Natural killer cell (primary cell): Measurements from ENCODE around the gene THSD1. TPM values are rescaled to one million over a fixed set of nuclear protein-coding genes. Genes with fewer than 3 reads are reported as not detected.
"Not testable (repeated sequence)": the region's sequence is repeated elsewhere in the genome, so short reads cannot be mapped to it uniquely, and the experiment has no call there.

Experiments used
- ATAC-seq, 3 donors: fragments of 150-1000 bp in 2 of 3; fragments of 200-7000 bp in 1 of 3; cut with Tn5 transposase; 1 replicate in 1 of 3; 2 replicates in 2 of 3; pipeline ENCODE4 v1.10.0; 2021; ENCODE audit warnings: mild to moderate bottlenecking in 2 of 3, moderate library complexity in 2 of 3
- DNase-seq, 2 donors: peaks; one replicate each; pipeline versions ENCODE4 v3.0.0 to v3.0.0-alpha.2; 2013 to 2021; ENCODE audit warnings: mixed read lengths in 1 of 2
- H3K27ac ChIP-seq: one replicate; pipeline ENCODE4 v1.5.1; 2013; ENCODE audit warnings: mild to moderate bottlenecking, low read length
- H3K27me3 ChIP-seq: one replicate; pipeline ENCODE4 v1.6.1; 2013; ENCODE audit warnings: low read length; ENCODE audit not compliant: control insufficient read depth, insufficient read depth
- H3K36me3 ChIP-seq: one replicate; pipeline ENCODE4 v1.6.1; 2013; ENCODE audit warnings: low read length; ENCODE audit not compliant: control insufficient read depth, insufficient read depth
- H3K4me1 ChIP-seq: one replicate; pipeline ENCODE4 v1.6.1; 2013; ENCODE audit warnings: low read length; ENCODE audit not compliant: control insufficient read depth, insufficient read depth
- H3K4me3 ChIP-seq: one replicate; pipeline ENCODE4 v1.5.1; 2013; ENCODE audit warnings: low read length
- H3K9me3 ChIP-seq: one replicate; pipeline ENCODE4 v1.6.1; 2013; ENCODE audit warnings: low read length; ENCODE audit not compliant: control insufficient read depth, insufficient read depth
- H3K27ac Mint-ChIP-seq, 2 donors: one replicate each; pipeline ENCODE4 v1.8.0; 2022; ENCODE audit warnings: mild to moderate bottlenecking in 2 of 2, mixed read lengths in 2 of 2, moderate library complexity in 1 of 2
- H3K27me3 Mint-ChIP-seq, 2 donors: one replicate each; pipeline ENCODE4 v1.8.0; 2022; ENCODE audit warnings: low read depth in 2 of 2, mixed read lengths in 2 of 2
- H3K36me3 Mint-ChIP-seq: one replicate; pipeline ENCODE4 v1.8.0; 2022; ENCODE audit warnings: mixed read lengths
- H3K4me1 Mint-ChIP-seq, 2 donors: one replicate each; pipeline ENCODE4 v1.8.0; 2022; ENCODE audit warnings: mixed read lengths in 2 of 2
- H3K4me3 Mint-ChIP-seq: one replicate; pipeline ENCODE4 v1.8.0; 2022; ENCODE audit warnings: mild to moderate bottlenecking, moderate library complexity, mixed read lengths
- H3K9me3 Mint-ChIP-seq, 2 donors: one replicate each; pipeline ENCODE4 v1.8.0; 2022; ENCODE audit warnings: mixed read lengths in 2 of 2
- CTCF ChIP-seq: fragments of 200-600 bp; IDR thresholded peaks from one replicate; pipeline ENCODE4 v1.8.0; 2022; ENCODE audit warnings: antibody characterized with exemption
- WGBS: methylation state at CpG from one replicate; pipeline ENCODE4 v1.1.7; 2013; ENCODE audit warnings: missing lambda C conversion rate; ENCODE audit not compliant: insufficient coverage; 5-methylcytosine and 5-hydroxymethylcytosine counted together
- intact Hi-C: fragments of 100-400 bp; cut with micrococcal nuclease; formaldehyde crosslinking; loops from one replicate; pipeline ENCODE4 v1.14.2; 2022
- total RNA-seq, 4 donors: library from RNA; stranded (reverse); fragments of 120-200 nt in 1 of 4; gene quantifications; one replicate each; pipeline versions ENCODE4 v1.2.3 to v1.2.4, GENCODE V29; 2013 to 2022

THSD1 gene
- total RNA-seq, 3 donors from 2014 or later (not counting 1 experiment from before 2014, with no cell fraction given) = 0.61 to 1.2 (median 0.84) TPM

- Mint-ChIP-seq H3K4me3 (no peak overlapping the region), H3K27ac (no peak overlapping the region), H3K27me3 (no peaks in the 10 kb centered on the region), H3K36me3 (no peaks in the 10 kb centered on the region), H3K9me3 (no peaks in the 10 kb centered on the region), H3K4me1 (no peaks in the 10 kb centered on the region)
- TF ChIP-seq CTCF = no peak
- Histone ChIP-seq H3K36me3 (no peaks in the 10 kb centered on the region), H3K4me3 (no peak overlapping the region), H3K27me3 (no peaks in the 10 kb centered on the region), H3K9me3 (no peaks in the 10 kb centered on the region), H3K4me1 (no peaks in the 10 kb centered on the region), H3K27ac (no peak overlapping the region)
- intact Hi-C loops = no loop called here
- DNase-seq = no peak
- no CpG with 5 or more reads among the region's 4 CpGs for WGBS
- ATAC-seq = no peak
Observed at GRCh38 chr13:52374389-52374788, 31.6 kb downstream of the THSD1 start.

GRCh38 chr13:52373277-52373676 is 32.7 kb downstream of the THSD1 start:
- H3K27me3 ChIP-seq, H3K27ac ChIP-seq, H3K4me3 ChIP-seq, intact Hi-C loops, H3K36me3 Mint-ChIP-seq, H3K27me3 Mint-ChIP-seq, DNase-seq, H3K9me3 ChIP-seq, H3K4me3 Mint-ChIP-seq, H3K4me1 Mint-ChIP-seq, H3K36me3 ChIP-seq, H3K4me1 ChIP-seq, H3K9me3 Mint-ChIP-seq, ATAC-seq, H3K27ac Mint-ChIP-seq: not testable (repeated sequence)
- WGBS = no CpG with 5 or more reads among the region's 1 CpG

GRCh38 chr13:52371736-52372247 is 34.2 kb downstream of the THSD1 start:
- Mint-ChIP-seq H3K27ac (no peak overlapping the region), H3K4me1 (no peaks in the 10 kb centered on the region), H3K27me3 (no peaks in the 10 kb centered on the region), H3K9me3 (no peaks in the 10 kb centered on the region), H3K36me3 (no peaks in the 10 kb centered on the region), H3K4me3 (no peak overlapping the region)
- Histone ChIP-seq H3K27ac (no peak overlapping the region), H3K4me3 (no peak overlapping the region), H3K4me1 (no peaks in the 10 kb centered on the region), H3K27me3 (no peaks in the 10 kb centered on the region), H3K36me3 (no peaks in the 10 kb centered on the region), H3K9me3 (no peaks in the 10 kb centered on the region)
- no peak for ATAC-seq
- DNase-seq = no peak
- WGBS = 100% methylated on average over 1 of the region's 3 CpGs
- intact Hi-C loops = no loop called here
- TF ChIP-seq CTCF = no peak

GRCh38 chr13:52366291-52366690 is 39.7 kb downstream of the THSD1 start:
- no peak overlapping the region for H3K4me3 ChIP-seq
- H3K9me3 Mint-ChIP-seq = no peaks in the 10 kb centered on the region
- DNase-seq = no peak

GRCh38 chr13:52362169-52362887 is 43.6 kb downstream of the THSD1 start:
- H3K4me3 Mint-ChIP-seq, H3K36me3 ChIP-seq, H3K4me1 Mint-ChIP-seq: not testable (repeated sequence)

More at GRCh38 chr13:52366291-52366690, 39.7 kb downstream of the THSD1 start:
- no peak for ATAC-seq
- Mint-ChIP-seq H3K27me3 (peaks cover 8 to 14% of the 10 kb centered on the region in 2 donors), H3K4me1 (no peaks in the 10 kb centered on the region), H3K27ac (no peak overlapping the region), H3K4me3 (no peak overlapping the region), H3K36me3 (no peaks in the 10 kb centered on the region)
- no peaks in the 10 kb centered on the region for H3K9me3 ChIP-seq
- H3K27me3 ChIP-seq = no peaks in the 10 kb centered on the region
- no peaks in the 10 kb centered on the region for H3K4me1 ChIP-seq
- intact Hi-C loops = no loop called here
- no peaks in the 10 kb centered on the region for H3K36me3 ChIP-seq
- TF ChIP-seq CTCF = no peak
- WGBS = no CpG with 5 or more reads among the region's 4 CpGs
- H3K27ac ChIP-seq = no peak overlapping the region

More at GRCh38 chr13:52362169-52362887, 43.6 kb downstream of the THSD1 start:
- ATAC-seq, H3K27ac ChIP-seq, H3K9me3 ChIP-seq, H3K9me3 Mint-ChIP-seq, intact Hi-C loops, H3K4me3 ChIP-seq, H3K27me3 ChIP-seq, H3K4me1 ChIP-seq, H3K36me3 Mint-ChIP-seq, H3K27ac Mint-ChIP-seq, DNase-seq: not testable (repeated sequence)
- WGBS = 86% methylated on average over 3 of the region's 6 CpGs
- H3K27me3 Mint-ChIP-seq = peaks cover 13 to 18% of the 10 kb centered on the region in 2 donors
